Tibial nerve (tissue), 4 donors: Measurements from ENCODE around the gene EXD3.

Experiments used
- EP300 ChIP-seq, 2 donors: sonication (generic); formaldehyde crosslinking; IDR thresholded peaks; one replicate each; pipeline ENCODE4 v1.6.1; 2017; ENCODE audit warnings: antibody characterized with exemption in 2 of 2, mild to moderate bottlenecking in 1 of 2
- TF ChIP-seq, protein P1 (sequence below), 5 experiments: fragments of 200-600 bp in 3 of 5; fragments of 450-650 bp in 2 of 5; sonication (generic) in 3 of 5; IDR thresholded peaks; one replicate each; pipeline ENCODE4 v1.5.1; 2016 to 2019; ENCODE audit warnings: antibody characterized with exemption in 5 of 5, mild to moderate bottlenecking in 3 of 5, moderate library complexity in 2 of 5

DNA sequence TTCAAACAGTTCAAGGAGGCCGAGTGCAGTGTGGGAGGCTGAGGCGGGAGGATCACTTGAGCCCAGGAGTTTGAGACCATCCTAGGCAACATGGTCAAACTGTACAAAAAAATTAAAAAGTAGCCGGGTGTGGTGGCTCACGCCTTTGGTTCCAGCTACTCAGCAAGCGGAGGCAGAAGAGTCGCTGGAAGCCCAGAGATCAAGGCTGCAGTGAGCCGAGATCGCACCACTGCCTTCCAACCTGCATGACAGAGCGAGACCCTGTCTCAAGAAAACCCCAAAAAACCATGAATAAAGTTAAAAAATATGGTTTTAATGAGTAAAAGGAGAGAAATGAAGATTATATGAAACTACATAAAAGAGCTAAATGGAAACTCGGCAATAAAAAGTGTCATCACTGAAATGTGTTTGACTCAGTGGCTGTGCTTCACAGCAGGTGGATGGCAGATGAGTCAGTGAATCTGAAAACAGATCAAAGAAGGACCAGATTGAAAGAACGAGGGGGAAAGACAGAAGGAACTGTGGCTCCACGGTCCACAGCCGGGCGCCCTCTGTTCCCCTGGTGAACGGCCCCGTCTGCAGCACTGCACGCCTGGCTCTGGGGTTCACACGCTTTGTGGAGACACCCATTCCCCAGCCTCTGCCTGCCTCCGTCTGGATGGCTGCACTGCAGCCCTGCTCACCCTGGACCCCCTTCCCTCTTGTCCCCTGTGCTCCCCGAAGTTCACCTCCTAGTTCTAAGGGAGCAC is 25.1 kb downstream of the EXD3 start:
- TF ChIP-seq, protein P1, sequence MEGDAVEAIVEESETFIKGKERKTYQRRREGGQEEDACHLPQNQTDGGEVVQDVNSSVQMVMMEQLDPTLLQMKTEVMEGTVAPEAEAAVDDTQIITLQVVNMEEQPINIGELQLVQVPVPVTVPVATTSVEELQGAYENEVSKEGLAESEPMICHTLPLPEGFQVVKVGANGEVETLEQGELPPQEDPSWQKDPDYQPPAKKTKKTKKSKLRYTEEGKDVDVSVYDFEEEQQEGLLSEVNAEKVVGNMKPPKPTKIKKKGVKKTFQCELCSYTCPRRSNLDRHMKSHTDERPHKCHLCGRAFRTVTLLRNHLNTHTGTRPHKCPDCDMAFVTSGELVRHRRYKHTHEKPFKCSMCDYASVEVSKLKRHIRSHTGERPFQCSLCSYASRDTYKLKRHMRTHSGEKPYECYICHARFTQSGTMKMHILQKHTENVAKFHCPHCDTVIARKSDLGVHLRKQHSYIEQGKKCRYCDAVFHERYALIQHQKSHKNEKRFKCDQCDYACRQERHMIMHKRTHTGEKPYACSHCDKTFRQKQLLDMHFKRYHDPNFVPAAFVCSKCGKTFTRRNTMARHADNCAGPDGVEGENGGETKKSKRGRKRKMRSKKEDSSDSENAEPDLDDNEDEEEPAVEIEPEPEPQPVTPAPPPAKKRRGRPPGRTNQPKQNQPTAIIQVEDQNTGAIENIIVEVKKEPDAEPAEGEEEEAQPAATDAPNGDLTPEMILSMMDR (IDR thresholded peaks at IDR 0.05), result no peak
- TF ChIP-seq EP300 (IDR thresholded peaks at IDR 0.05), result no peak
